HG02610 (cell line): ENCODE data around the gene CFDP1.
"Not testable (repeated sequence)": the region's sequence is repeated elsewhere in the genome, so short reads cannot be mapped to it uniquely, and the experiment has no call there.

Experiments used
- ATAC-seq: cut with Tn5 transposase; IDR thresholded peaks from one replicate; pipeline ENCODE4 v1.9.1; 2021; ENCODE audit warnings: mild to moderate bottlenecking, moderate library complexity; ENCODE audit not compliant: unreplicated experiment

Gene CFDP1

DNA sequence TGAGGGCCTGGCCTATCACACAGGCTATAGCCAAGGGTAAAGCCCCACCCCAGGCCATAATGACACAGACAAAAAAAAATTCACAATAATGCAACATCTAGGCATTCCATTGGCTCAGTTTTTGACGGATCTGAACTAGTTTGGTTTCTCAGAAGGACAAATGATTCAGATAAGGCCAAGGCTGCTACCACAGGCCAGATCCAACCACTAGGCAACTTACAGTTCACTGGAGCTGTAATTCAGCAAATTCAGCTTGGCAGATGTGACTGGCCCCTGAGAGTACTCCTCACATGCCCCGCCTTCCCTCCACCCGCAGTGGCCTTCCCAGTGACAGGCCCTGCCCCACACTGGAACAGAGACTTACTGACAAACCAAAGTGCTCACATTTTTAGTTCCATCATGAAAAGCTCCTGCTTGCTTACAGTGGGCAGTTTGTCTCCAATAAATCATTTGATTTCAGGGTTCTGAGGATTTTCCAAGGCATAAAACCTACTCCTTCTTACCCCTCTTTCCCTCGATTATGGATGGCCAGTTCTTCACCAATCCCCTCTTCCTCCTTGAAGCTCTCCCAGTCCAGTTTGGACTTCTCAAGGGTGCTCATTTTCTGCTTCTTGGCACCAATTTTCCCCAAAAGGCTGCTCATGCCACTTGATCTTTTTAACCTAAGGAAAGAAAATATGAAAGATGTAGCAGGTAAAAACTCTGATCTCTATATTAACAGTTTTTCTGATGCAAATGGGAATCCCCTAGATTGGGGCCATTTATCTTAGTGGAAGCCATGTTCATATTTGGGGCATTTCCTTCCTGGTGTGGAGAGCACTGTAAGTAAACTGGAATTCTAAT is 128.6 kb downstream of the CFDP1 start:
- ATAC-seq: no peak

DNA sequence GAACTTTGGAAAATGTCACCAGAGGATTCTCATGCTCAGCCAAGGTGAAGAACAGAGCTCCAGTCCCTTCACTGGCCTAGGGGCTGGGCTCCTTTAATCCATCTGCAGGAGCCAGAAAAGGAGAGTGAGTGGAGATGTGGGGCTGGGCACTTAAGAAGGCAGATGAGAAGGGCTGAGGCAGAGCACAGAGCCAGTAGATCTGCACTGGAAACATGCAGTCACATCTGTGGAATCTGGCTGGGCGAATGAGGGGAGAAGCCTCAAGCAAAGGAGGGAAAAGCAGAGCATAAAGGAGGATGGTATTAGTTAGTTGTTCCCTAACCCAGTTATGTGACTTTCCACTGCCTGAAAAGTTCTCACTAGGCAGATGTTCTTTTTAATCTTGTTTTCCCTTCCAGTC is 131.5 kb downstream of the CFDP1 start:
- no peak for ATAC-seq

DNA sequence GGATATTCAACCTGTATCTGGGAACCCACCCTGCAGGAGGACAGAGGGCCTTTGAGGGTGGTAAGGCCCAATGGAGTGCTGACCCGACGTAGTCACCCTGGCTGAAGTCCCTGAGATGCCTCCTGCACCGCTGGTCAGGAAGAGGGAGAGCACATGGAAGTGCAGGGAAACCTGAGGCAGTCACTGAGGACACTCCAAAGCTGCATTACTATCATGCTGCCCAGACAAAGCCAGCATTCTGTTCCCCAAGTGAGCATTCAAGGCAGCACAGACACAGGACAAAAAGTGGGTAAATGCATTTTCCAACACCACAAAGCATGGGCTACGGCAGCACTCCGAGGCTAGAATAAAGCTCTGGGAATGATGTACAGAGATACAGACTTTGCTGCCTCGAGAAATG is 135.0 kb downstream of the CFDP1 start:
- no peak for ATAC-seq

DNA sequence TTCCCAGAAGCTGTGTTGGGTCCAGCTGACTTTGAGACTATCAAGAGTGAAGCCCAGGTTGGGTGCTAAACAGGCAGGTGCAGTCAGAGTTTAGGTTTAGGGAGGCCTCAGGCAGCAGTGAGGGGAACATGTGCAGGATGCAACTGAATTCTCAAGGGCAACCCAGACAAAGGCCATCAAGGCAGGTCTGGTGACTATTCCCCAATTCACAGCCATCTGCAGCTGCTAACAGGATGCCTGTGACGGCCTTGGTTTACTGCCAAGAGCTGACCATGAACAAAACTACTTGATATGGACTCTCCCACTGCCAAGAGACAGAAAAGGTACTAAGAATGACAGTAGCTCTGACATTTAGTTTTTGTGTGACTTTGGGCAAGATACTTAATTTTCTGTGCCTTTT is 136.7 kb downstream of the CFDP1 start:
- ATAC-seq: no peak

DNA sequence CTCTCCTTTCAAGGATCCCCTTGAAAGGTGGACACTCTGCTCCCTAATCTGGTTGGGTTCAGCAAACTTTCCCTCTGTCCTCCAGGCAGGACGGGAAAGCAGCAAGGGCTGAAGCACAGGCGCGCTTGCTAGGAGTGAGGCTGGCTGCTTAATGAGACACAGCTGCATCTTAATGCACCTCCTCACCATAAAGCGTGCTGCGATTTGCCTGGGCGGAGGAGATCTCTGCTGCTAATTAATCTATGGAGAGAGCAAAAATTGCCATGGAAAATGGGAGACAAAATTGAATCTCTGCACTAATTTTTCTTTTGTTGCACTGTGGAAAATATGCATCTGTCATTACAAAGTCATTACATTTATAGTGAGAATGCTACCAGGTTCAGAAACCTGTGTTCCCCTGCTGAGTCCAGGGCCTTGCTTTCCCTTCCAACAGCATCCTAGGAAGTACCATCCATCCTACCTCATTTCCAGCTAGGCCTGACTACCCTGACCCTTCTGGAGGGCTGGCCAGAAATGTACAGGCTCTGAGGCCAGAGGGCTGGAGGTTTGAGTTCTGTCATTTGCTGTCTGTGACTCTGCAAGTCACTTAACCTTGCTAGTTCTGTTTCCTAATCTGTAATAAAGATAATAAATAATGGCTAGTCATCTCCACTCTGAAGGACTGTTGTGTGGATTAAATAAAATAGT is 138.4 kb downstream of the CFDP1 start:
- ATAC-seq: no peak

DNA sequence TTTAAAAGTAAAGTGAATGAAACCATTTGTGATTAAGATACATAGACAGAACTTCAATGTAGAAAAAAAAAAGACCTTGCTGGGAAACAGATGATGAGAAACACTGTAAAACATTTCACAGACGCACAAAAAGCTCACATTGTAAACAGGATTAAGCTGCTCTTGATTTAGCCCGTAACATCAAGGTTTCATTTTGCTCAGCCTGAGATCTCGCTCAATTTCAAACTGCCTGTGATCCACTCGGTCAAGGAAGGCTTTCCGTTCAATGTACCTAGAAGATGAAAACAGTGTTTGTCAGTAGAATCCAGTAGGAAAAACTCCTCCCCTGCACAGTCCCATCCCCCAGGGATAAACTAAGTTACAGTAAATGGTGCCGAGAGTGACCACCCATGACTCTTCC is 139.5 kb downstream of the CFDP1 start:
- no peak for ATAC-seq

DNA sequence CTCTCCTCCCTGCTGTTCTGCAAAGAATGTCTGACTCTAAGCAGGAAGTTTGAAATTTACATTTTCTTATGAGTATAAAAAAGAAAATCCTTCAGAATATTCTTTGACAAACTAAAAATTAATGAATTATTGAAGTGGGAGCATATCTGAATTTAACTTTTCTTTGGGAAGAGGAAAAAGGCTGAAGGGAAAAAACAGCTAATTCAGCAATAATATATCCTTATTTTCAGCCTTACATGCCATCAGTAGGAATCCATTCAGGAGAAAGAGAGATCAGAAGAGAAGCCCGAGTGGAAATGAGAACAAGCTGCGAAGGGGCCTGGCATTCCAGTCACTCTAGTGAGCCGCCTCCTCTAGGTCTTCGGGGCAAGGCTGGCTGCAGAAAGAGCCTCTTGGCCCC is 140.1 kb downstream of the CFDP1 start:
- no peak for ATAC-seq

DNA sequence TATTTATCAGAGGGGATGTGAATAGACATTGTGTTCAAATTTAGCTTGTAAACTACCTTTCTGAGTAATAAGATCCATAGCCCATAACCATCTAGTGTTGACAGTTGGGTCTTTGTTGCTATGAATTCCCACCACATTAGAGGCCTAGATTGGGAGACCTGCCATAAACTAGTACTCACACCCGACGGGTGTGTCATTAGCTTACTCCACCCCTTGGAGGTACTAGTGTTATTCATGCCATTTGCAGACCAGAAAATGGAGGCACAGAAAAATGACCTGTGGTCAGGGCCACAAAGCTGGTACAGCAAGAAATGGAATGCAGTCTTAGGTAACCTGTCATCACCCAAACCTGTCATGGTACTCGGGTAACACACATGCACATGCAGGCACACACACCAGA is 140.6 kb downstream of the CFDP1 start:
- no peak for ATAC-seq

DNA sequence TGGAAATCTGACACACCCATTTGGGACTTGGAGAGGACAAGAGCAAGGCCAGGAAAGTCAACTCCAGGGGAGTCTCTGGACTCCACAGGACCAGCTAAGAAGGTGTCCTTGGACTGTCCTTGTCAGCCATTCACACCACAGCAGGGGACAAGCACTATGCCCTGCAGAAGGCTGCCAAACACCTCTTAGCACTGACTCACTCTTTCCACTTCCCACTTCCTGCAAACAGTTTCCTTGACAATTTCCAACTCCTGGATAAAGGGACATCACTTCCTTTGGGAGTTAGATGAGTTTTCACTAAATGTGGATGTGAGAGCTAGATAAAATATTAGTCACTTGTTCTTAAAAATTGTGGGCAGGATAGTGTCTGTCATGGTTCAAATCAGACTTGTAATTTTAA is 144.1 kb downstream of the CFDP1 start:
- ATAC-seq: no peak

DNA sequence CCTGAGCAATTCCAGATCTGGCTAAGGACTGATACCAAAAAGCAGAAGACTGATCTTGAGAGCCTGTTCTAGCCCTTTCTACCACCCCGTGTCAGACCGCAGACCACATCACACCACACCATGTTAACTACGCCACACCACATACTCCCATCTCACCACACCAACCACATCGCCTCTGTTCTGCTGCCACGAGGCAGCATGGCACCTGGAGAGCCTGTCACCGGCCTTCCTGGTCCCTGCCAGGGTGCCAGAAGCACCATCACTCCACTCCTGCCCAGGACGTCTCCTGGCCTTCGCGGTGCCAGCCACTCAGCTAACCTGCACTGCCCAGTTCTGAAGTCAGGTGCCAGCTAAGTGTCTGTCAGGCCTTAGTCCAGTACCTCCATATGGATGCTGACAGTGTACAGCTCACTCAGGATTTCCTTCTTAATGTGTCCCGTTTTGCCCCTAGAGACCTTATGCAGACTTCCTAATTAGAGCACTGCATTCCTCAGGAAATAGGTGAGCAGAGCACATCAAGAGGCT is 144.6 kb downstream of the CFDP1 start:
- peak; percentile 69 for ATAC-seq

DNA sequence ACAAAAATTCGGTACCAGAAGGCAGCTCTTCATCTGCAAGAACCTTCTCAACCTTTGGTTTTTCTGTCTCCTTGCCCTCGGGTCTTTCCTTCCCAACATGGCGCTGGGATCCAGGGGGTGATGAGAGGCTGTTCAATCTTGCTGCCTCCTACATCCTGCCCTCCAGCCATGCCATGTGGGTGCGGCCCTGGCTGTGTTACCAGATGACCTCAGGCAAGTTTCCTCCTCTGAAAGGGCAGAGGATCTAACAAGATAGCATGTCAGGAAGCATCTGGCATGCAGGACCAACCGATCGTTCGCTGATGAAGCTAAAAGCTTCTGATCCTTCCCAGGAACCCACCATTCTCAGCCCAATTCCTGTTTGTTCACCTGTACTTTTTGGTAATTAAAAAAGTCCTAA is 145.1 kb downstream of the CFDP1 start:
- ATAC-seq: no peak

DNA sequence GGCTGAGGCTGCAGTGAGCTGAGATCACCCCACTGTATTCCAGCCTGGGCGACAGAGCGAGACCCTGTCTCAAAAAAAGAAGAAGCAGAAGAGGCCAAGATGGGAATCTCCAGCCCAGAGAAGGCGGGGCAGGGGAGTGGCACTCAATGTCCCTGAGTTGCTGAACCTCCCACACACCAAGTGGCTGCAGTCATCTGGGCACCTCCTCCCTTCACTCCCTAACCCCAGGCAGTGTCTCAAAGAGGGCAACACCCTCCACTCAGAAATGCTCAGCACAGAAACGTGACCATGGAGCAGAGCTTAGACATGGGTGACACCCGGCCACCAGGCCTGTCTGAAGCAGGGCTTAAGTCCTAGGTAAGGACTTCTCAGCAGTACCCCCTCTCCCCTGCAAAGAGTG is 145.6 kb downstream of the CFDP1 start:
- no peak for ATAC-seq

DNA sequence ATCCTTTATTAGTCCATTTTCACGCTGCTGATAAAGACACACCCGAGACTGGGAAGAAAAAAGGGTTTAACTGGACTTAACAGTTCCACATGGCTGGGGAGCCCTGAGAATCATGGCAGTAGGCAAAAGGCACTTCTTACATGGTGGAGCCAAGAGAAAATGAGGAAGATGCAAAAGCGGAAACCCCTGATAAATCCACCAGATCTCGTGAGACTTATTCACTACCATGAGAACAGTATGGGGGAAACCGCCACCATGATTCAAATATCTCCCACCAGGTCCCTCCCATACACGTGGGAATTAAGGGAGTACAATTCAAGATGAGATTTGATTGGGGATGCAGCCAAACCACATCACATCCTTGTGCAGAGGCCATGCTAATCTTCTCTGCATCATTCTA is 146.9 kb downstream of the CFDP1 start:
- no peak for ATAC-seq

DNA sequence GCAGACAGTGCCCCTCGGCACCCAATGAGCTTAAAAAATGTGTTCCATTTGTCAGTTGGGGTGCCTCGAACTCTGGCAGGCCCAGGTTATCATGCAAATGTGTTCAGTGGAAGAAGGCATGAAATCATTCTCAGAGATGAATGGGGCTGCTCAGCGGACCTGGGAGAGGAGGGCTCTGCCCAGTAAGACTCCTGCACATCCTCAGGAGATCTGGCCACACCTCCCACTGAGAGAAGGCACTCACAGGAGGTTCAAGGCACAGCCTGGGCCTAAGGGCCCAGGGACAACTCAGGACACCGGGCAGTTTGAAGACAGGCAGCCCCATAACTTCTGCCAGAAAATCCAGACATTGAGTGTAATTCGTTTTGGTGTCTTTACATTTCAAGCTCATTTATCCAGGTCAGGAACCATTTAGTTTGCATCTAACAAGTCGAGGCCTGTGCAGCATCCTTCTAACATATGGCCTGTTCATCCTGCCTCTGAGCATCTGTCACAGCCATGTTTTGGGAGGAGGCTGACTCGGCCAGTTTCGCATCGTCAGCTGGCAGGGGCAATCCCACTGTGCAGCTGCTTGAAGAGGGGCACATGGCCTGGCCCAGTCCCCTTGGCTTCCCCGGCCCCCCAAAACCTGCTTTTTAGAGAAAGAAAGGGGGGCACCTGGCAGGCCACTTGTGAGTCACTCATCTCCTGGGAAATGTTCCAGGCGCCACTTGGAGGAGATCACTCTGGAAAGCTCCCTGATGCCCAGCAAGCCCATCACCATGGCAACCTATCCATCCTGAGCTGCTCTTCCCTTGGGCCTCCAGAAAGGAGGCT is 150.6 kb downstream of the CFDP1 start:
- no peak for ATAC-seq

DNA sequence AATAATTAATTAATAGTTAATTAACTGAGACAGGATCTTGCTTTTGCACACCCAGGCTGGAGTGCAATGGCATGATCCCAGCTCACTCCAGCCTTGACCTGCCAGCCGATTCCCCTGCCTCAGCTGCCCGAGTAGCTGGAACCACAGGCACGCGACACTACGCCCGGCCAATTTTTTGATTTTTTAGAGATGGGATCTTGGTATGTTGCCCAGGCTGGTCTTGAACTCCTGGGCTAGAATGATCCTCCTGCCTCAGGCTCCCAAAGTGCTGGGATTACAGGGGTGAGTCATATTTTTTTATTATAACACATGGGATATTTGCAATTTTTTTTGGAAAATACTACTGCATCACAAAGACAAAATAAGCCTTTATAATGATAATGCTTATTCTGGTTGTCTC is 151.5 kb downstream of the CFDP1 start:
- no peak for ATAC-seq

DNA sequence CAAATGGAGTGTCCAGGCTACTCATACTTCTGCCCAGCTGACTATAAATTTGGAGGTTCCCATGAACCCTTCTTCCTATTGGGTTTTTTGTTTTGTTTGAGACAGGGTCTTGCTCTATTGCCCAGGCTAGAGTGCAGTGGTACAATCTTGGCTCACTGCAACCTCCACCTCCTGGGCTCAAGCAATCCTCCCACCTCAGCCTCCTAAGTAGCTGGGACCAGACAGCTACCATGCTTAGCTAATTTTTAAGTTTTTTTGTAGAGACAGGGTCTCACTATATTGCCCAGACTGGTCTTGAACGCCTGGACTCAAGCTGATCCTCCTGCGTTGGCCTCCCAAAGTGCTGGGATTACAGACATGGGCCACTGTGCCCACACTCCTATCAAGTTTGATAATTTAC is 152.3 kb downstream of the CFDP1 start:
- not testable (repeated sequence) for ATAC-seq

DNA sequence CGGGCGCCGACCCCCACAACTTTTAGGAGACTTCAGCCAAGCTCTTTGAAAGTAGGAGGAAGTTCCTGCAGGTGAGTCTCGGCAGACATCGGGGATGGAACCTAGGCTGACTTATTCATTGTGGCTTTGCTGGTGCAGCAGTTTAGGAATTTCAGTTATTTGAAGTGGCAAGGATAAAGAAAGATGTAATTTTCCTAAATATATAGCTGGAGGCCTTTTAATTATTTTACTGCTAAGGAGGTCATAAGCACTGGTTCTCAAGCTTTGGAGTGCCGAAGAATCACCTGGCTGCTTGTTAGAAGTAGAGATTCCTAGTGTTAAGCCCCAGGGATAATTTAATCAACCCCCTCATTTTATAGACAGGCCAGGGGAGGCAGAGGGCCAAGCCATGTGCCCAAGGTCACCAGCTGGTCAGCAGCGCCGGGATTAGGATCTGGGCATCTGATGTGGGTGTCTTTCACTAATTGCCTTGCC is 152.9 kb downstream of the CFDP1 start:
- no peak for ATAC-seq

DNA sequence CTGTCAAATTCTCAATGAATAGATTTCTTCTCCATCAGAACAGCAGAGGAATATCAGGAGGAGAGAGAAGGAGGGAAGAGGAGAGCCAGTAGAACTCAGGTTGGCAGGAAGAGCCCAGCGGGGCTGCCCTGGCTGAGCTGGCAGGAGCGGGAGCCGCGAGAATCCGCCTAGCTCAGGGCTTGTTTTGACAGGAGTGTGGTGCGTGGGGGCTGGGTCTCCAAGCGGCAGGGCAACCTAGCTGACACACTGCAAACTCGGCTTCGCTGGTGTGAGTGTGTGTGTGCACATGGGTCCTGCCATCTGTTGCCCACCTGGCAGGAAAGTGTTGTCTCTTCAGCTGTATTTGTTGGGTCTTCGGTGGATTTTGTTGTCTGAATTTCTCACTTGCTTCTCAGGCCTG is 154.0 kb downstream of the CFDP1 start:
- ATAC-seq: no peak

DNA sequence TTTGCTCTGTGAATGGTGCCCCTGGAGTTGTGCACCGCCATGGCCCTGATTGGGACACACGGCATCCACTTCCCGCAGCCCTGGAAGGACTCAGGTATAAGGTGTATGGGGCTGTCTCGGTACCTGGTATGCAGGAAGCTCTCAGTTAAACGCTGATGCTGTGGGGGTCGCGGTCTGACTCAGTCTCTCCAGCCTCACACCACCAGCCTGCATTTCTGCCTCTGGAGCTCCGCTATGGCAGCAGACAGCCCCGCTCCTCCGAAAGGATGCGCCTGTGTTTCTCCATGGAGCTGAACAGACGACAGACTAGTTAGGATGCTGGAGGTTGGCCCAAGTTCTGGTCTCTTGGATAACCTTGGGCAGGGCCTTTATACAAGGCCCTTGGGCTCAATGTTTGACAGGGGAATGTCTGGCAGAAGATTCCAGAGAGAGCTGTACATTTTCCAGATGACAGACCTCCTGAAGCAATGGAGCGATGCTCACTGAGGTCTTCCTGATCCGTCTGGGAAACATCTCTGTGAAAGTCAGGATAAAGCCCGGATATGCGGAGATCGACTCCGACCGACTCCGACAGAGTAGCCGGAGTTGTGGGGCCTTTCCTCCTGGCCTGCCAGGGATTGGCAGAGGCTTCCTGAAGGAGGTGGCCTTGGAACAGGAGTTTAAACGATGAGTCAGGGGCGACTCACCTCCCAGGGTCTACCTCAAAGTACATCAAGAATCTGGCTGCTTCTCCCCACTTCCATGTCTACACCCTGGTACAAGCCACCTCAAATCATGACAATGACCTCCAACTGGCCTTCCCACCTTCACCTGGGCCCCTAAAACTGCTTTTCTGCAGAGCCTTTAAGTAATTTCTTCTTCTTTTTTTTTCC is 160.0 kb downstream of the CFDP1 start:
- no peak for ATAC-seq

DNA sequence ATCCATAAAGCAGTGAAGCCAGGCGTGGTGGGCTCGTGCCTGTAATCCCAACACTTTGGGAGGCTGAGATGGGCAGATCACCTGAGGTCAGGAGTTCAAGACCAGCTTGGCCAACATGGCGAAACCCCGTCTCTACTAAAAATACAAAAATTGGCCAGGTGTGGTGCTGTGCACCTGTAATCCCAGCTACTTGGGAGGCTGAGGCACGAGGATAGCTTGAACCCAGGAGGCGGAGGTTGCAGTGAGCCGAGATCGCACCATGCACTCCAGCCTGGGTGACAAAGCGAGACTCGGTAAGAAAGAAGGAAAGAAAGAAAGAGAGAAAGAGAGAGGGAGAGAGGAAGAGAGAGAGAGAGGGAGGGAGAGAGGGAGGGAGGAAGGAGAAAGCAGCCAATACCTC is 160.7 kb downstream of the CFDP1 start:
- ATAC-seq: not testable (repeated sequence)
